ENCODE data around the gene ID2.

Gene ID2

GRCh38 chr2:8729939-8730338, 48.1 kb downstream of the ID2 start:
- no peak for DNase-seq (ENCODE audit: low read depth, low spot score)

GRCh38 chr2:8732601-8733000, 50.7 kb downstream of the ID2 start:
- no peak for DNase-seq (ENCODE audit: low read depth, low spot score)
